SK-N-SH (cell line): ENCODE data around the gene CFAP221. TPM values are rescaled to one million over a fixed set of nuclear protein-coding genes. Genes with fewer than 3 reads are reported as not detected.

ENCODE experiments used
- CTCF ChIA-PET: fragments of 300-600, 350-600 bp; formaldehyde crosslinking; extraction: SDS; loops from one replicate; lab custom pipeline; 2021; lab: Yijun Ruan, JAX
- POLR2A ChIA-PET: fragments of 350-600 bp; sonication (Branson Sonifier 250); formaldehyde crosslinking; extraction: SDS; loops from one replicate; lab custom pipeline; 2020; ENCODE audit warnings: antibody characterized with exemption, inconsistent platforms; lab: Yijun Ruan, JAX
- DNase-seq: peaks from one replicate; pipeline ENCODE4 v3.0.0; 2012
- H2AFZ ChIP-seq: fragments of 200-600 bp; sonication (generic); 2 replicates; pipeline ENCODE4 v1.8.1; 2016; ENCODE audit warnings: antibody characterized with exemption, mild to moderate bottlenecking, low read depth
- H3F3A ChIP-seq: fragments of 200-600 bp; sonication (generic); replicated peaks from 2 replicates; pipeline ENCODE3; 2016; ENCODE audit warnings: antibody characterized with exemption, mild to moderate bottlenecking; ENCODE audit not compliant: insufficient read depth
- H3K27ac ChIP-seq, 2 experiments: fragments of 200-500 bp in 1 of 2; fragments of 200-600 bp in 1 of 2; sonication (Bioruptor generic) in 1 of 2; sonication (generic), shearing (Covaris generic) in 1 of 2; 2 replicates each; pipeline versions ENCODE4 v1.5.1 to v1.6.1; 2014 to 2016; ENCODE audit warnings: low read depth in 2 of 2, inconsistent platforms in 1 of 2, low read length in 1 of 2, mild to moderate bottlenecking in 1 of 2, mixed read lengths in 1 of 2
- H3K27me3 ChIP-seq: fragments of 200-600 bp; sonication (generic), shearing (Covaris generic); 2 replicates; pipeline ENCODE4 v1.6.1; 2016; ENCODE audit warnings: mixed run types; ENCODE audit not compliant: insufficient read depth
- H3K36me3 ChIP-seq, 2 experiments: fragments of 200-500 bp in 1 of 2; fragments of 200-600 bp in 1 of 2; sonication (Bioruptor generic) in 1 of 2; sonication (generic) in 1 of 2; replicated peaks in 1 of 2; 2 replicates each; pipeline versions ENCODE3 to v1.5.1; 2014 to 2016; ENCODE audit warnings: low read length in 1 of 2, mild to moderate bottlenecking in 1 of 2; ENCODE audit not compliant: insufficient read depth in 2 of 2, control insufficient read depth in 1 of 2
- H3K4me1 ChIP-seq, 2 experiments: fragments of 200-500 bp in 1 of 2; fragments of 200-600 bp in 1 of 2; sonication (Bioruptor generic) in 1 of 2; sonication (generic), shearing (Covaris generic) in 1 of 2; 2 replicates each; pipeline versions ENCODE4 v1.5.1 to v1.6.1; 2014 to 2016; ENCODE audit warnings: low read depth in 1 of 2, low read length in 1 of 2, mixed run types in 1 of 2; ENCODE audit not compliant: insufficient read depth in 2 of 2, control insufficient read depth in 1 of 2
- H3K4me2 ChIP-seq: fragments of 200-600 bp; sonication (generic), shearing (Covaris generic); 2 replicates; pipeline ENCODE4 v1.6.1; 2017; ENCODE audit warnings: mixed run types
- H3K4me3 ChIP-seq, 2 experiments: fragments of 200-500 bp in 1 of 2; fragments of 200-600 bp in 1 of 2; sonication (Bioruptor generic) in 1 of 2; sonication (generic), shearing (Covaris generic) in 1 of 2; 2 replicates each; pipeline versions ENCODE4 v1.5.1 to v1.8.1; 2014 to 2016; ENCODE audit warnings: low read depth in 2 of 2, inconsistent platforms in 1 of 2, low read length in 1 of 2, mild to moderate bottlenecking in 1 of 2, mixed read lengths in 1 of 2, moderate library complexity in 1 of 2
- H3K79me2 ChIP-seq: fragments of 200-600 bp; sonication (generic); 2 replicates; pipeline ENCODE4 v1.8.1; 2017; ENCODE audit warnings: mild to moderate bottlenecking; ENCODE audit not compliant: insufficient read depth
- H3K9ac ChIP-seq: fragments of 200-600 bp; sonication (generic); 2 replicates; pipeline ENCODE4 v1.6.1; 2017; ENCODE audit warnings: mixed run types
- H3K9me2 ChIP-seq: fragments of 200-600 bp; sonication (generic); 2 replicates; pipeline ENCODE4 v1.6.1; 2017; ENCODE audit warnings: mixed run types
- H3K9me3 ChIP-seq: fragments of 200-600 bp; sonication (generic); 2 replicates; pipeline ENCODE4 v1.6.1; 2017; ENCODE audit warnings: mixed run types, mild to moderate bottlenecking, moderate library complexity
- H4K20me1 ChIP-seq: fragments of 200-600 bp; sonication (generic); 2 replicates; pipeline ENCODE4 v1.6.1; 2017; ENCODE audit warnings: mild to moderate bottlenecking, mixed run types; ENCODE audit not compliant: insufficient read depth
- MXI1 ChIP-seq: IDR thresholded peaks from 2 replicates; pipeline ENCODE4 v1.6.1; 2012; ENCODE audit warnings: mild to moderate bottlenecking, low read depth, low read length, improper control_type of control experiment
- NFIC ChIP-seq: IDR thresholded peaks from 2 replicates; pipeline ENCODE4 v1.4.0; 2012; ENCODE audit warnings: borderline replicate concordance
- NRF1 ChIP-seq: IDR thresholded peaks from 2 replicates; pipeline ENCODE4 v1.6.1; 2012; ENCODE audit warnings: low read depth, mild to moderate bottlenecking, low read length
- RAD21 ChIP-seq: IDR thresholded peaks from 2 replicates; pipeline ENCODE4 v1.6.1; 2012; ENCODE audit warnings: mild to moderate bottlenecking, low read length
- RFX5 ChIP-seq: IDR thresholded peaks from 2 replicates; pipeline ENCODE4 v1.6.1; 2012; ENCODE audit warnings: mild to moderate bottlenecking, improper control_type of control experiment, low read length
- RXRA ChIP-seq: IDR thresholded peaks from 2 replicates; pipeline ENCODE4 v1.4.0; 2012; ENCODE audit warnings: low read depth, mild to moderate bottlenecking, borderline replicate concordance
- SIN3A ChIP-seq: IDR thresholded peaks from 2 replicates; pipeline ENCODE4 v1.6.1; 2012; ENCODE audit warnings: low read depth, mild to moderate bottlenecking, low read length, moderate library complexity, borderline replicate concordance
- TAF1 ChIP-seq: IDR thresholded peaks from 2 replicates; pipeline ENCODE4 v1.6.1; 2012; ENCODE audit warnings: low read depth, mild to moderate bottlenecking, low read length, moderate library complexity, borderline replicate concordance
- TCF12 ChIP-seq: IDR thresholded peaks from 2 replicates; pipeline ENCODE4 v1.4.0; 2012
- TEAD4 ChIP-seq: IDR thresholded peaks from 2 replicates; pipeline ENCODE4 v1.4.0; 2012; ENCODE audit warnings: mild to moderate bottlenecking, borderline replicate concordance; ENCODE audit not compliant: insufficient read depth
- YY1 ChIP-seq: IDR thresholded peaks from 2 replicates; pipeline ENCODE4 v1.4.0; 2012; ENCODE audit warnings: low read depth, mild to moderate bottlenecking
- WGBS: methylation state at CpG from one replicate; pipeline ENCODE4 v1.1.6; 2017; ENCODE audit warnings: low lambda C conversion rate; 5-methylcytosine and 5-hydroxymethylcytosine counted together
- polyA plus RNA-seq, 3 experiments: library from polyadenylated mRNA; depleted of rRNA; stranded (reverse); fragments of >200 nt; gene quantifications; 2 replicates each; pipeline ENCODE4 v1.2.3, GENCODE V29; 2012
- TF ChIP-seq, protein P1 (sequence below): fragments of 150-350 bp; IDR thresholded peaks from 2 replicates; pipeline ENCODE4 v1.6.1; 2016; ENCODE audit warnings: mild to moderate bottlenecking, low read depth, low read length
- TF ChIP-seq, protein P2 (sequence below): IDR thresholded peaks from 2 replicates; pipeline ENCODE4 v1.4.0; 2012; ENCODE audit warnings: low read depth, borderline replicate concordance
- TF ChIP-seq, protein P3 (sequence below): IDR thresholded peaks from 2 replicates; pipeline ENCODE4 v1.6.1; 2012; ENCODE audit warnings: mild to moderate bottlenecking, low read depth, low read length, moderate library complexity

Gene CFAP221
- polyA plus RNA-seq, 1 of the 3 experiments (the other 2 are of a cell fraction): 0.12 TPM

DNA sequence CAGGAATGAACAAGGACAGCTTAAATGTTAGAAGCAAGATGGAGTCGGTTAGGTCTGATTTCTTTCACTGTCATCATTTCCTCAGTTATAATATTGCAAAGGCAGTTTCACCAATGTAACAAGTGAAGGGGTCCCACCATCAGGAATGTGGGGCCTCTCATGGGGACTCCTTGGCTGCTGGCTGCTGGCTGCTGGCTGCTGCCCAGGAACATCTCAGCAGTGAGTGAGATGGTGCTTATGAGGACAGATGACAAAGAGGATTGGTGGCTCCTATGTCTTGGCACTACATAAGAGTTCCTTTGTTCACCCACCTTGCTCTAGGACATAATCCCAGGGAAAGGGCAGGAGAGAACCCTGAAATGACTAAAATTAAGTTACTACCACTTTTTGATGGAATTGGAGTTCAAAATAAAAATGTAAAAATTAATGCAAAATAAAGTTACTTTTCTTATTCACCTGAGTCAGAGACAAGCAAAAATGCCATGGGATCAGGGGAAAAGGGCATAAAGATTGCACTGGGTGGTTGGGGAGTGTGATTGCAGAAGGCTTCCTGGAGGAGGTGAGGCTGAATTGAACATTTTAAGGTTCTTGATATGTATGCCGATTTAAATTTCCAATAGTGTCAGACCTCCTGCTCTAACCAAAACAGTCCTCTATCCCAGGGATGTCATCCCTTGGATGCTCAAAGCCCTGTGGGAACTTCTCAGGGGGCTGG is 158.1 kb downstream of the CFAP221 start:
- H3K9ac ChIP-seq: no peak overlapping the region
- H3K27me3 ChIP-seq: no peaks in the 10 kb centered on the region
- ChIA-PET CTCF (interaction anchor here (0.7 to 1.9 kb wide), 28 partner anchors 9 to 611 kb away, joined by 3 to 17 read pairs (median 4); no protein-coding TSS in a partner anchor), POLR2A (no interaction called here)
- 80% methylated on average over 2 of the region's 2 CpGs for WGBS
- no peak overlapping the region for H2AFZ ChIP-seq
- H3F3A ChIP-seq: no peaks in the 10 kb centered on the region
- no peaks in the 10 kb centered on the region for H3K36me3 ChIP-seq
- H3K27ac ChIP-seq: no peak overlapping the region
- no peak for TF ChIP-seq NRF1
- no peak for TF ChIP-seq YY1
- no peak for TF ChIP-seq RFX5
- TF ChIP-seq MXI1: no peak
- no peak for TF ChIP-seq NFIC
- TF ChIP-seq, protein P1, sequence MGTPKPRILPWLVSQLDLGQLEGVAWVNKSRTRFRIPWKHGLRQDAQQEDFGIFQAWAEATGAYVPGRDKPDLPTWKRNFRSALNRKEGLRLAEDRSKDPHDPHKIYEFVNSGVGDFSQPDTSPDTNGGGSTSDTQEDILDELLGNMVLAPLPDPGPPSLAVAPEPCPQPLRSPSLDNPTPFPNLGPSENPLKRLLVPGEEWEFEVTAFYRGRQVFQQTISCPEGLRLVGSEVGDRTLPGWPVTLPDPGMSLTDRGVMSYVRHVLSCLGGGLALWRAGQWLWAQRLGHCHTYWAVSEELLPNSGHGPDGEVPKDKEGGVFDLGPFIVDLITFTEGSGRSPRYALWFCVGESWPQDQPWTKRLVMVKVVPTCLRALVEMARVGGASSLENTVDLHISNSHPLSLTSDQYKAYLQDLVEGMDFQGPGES: no peak
- TF ChIP-seq, protein P2, sequence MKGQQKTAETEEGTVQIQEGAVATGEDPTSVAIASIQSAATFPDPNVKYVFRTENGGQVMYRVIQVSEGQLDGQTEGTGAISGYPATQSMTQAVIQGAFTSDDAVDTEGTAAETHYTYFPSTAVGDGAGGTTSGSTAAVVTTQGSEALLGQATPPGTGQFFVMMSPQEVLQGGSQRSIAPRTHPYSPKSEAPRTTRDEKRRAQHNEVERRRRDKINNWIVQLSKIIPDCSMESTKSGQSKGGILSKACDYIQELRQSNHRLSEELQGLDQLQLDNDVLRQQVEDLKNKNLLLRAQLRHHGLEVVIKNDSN: no peak
- TF ChIP-seq, protein P3, sequence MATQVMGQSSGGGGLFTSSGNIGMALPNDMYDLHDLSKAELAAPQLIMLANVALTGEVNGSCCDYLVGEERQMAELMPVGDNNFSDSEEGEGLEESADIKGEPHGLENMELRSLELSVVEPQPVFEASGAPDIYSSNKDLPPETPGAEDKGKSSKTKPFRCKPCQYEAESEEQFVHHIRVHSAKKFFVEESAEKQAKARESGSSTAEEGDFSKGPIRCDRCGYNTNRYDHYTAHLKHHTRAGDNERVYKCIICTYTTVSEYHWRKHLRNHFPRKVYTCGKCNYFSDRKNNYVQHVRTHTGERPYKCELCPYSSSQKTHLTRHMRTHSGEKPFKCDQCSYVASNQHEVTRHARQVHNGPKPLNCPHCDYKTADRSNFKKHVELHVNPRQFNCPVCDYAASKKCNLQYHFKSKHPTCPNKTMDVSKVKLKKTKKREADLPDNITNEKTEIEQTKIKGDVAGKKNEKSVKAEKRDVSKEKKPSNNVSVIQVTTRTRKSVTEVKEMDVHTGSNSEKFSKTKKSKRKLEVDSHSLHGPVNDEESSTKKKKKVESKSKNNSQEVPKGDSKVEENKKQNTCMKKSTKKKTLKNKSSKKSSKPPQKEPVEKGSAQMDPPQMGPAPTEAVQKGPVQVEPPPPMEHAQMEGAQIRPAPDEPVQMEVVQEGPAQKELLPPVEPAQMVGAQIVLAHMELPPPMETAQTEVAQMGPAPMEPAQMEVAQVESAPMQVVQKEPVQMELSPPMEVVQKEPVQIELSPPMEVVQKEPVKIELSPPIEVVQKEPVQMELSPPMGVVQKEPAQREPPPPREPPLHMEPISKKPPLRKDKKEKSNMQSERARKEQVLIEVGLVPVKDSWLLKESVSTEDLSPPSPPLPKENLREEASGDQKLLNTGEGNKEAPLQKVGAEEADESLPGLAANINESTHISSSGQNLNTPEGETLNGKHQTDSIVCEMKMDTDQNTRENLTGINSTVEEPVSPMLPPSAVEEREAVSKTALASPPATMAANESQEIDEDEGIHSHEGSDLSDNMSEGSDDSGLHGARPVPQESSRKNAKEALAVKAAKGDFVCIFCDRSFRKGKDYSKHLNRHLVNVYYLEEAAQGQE: no peak
- no peak for TF ChIP-seq TEAD4
- no peak for TF ChIP-seq TCF12
- TF ChIP-seq RAD21: no peak
- no peak for TF ChIP-seq SIN3A
- TF ChIP-seq TAF1: no peak
- TF ChIP-seq RXRA: no peak
- no peaks in the 10 kb centered on the region for H4K20me1 ChIP-seq
- no peak overlapping the region for H3K4me3 ChIP-seq
- peaks cover 0 to 5% of the 10 kb centered on the region in 2 experiments; a peak in 1 of 4 replicates for H3K4me1 ChIP-seq
- no peaks in the 10 kb centered on the region for H3K9me3 ChIP-seq
- no peak overlapping the region for H3K4me2 ChIP-seq
- H3K9me2 ChIP-seq: no peaks in the 10 kb centered on the region
- no peak for DNase-seq
- no peaks in the 10 kb centered on the region for H3K79me2 ChIP-seq
